Lower leg skin (tissue), 4 donors: ENCODE measurements around the gene SSH2. TPM values are rescaled to one million over a fixed set of nuclear protein-coding genes. Genes with fewer than 3 reads are reported as not detected.

Experiments
- DNase-seq, 2 donors: peaks; one replicate each; pipeline ENCODE4 v3.0.0-alpha.2; 2019; ENCODE audit warnings: low spot score in 2 of 2
- H3K4me3 ChIP-seq: fragments of 200-600 bp; sonication (generic); 2 replicates; pipeline ENCODE4 v1.5.1; 2017; ENCODE audit warnings: mild to moderate bottlenecking, low read depth; ENCODE audit not compliant: poor library complexity, severe bottlenecking
- CTCF ChIP-seq, 3 donors: fragments of 450-650 bp; IDR thresholded peaks; one replicate each; pipeline ENCODE4 v1.5.1; 2016; ENCODE audit warnings: antibody characterized with exemption in 3 of 3, mild to moderate bottlenecking in 3 of 3, moderate library complexity in 2 of 3
- POLR2A ChIP-seq, 2 donors: fragments of 450-650 bp; IDR thresholded peaks; one replicate each; pipeline ENCODE4 v1.6.1; 2016 to 2017; ENCODE audit warnings: antibody characterized with exemption in 2 of 2, mild to moderate bottlenecking in 1 of 2, moderate library complexity in 1 of 2
- WGBS, 2 donors: methylation state at CpG; one replicate each; pipeline ENCODE4 v1.1.5; 2018; 5-methylcytosine and 5-hydroxymethylcytosine counted together
- intact Hi-C: fragments of 100-400 bp; cut with DNase I; formaldehyde crosslinking; loops from one replicate; pipeline ENCODE4 v1.15.0; 2023; ENCODE audit warnings: low total_unique reads
- total RNA-seq, 4 donors: library from RNA; depleted of rRNA; stranded (reverse); fragments of >200 nt; gene quantifications; one replicate each; pipeline ENCODE4 v1.1.0, GENCODE V29; 2016

SSH2 gene
- total RNA-seq, 4 donors from 2014 or later = 10.0 to 20.3 (median 15.3) TPM

- peak in 1 of 2 donors; percentile 12 for DNase-seq
- WGBS, 2 donors = 83 to 89% methylated on average over 11 of the region's 11 CpGs
- intact Hi-C loops = no loop called here
- H3K4me3 ChIP-seq = no peak overlapping the region
- TF ChIP-seq POLR2A (IDR thresholded peaks at IDR 0.05) (no peak), CTCF (IDR thresholded peaks at IDR 0.05) (no peak)
These were observed 335.4 kb downstream of the SSH2 start for GRCh38 chr17:29594519-29595090.

GRCh38 chr17:29593591-29594518 lies 336.2 kb downstream of the SSH2 start:
- intact Hi-C loops = no loop called here
- WGBS, 2 donors = 13 to 26% methylated on average over 18 to 28 of the region's 64 CpGs
- peak overlapping the region; percentile 51 for H3K4me3 ChIP-seq
- TF ChIP-seq CTCF (IDR thresholded peaks at IDR 0.05) (no peak), POLR2A (IDR thresholded peaks at IDR 0.05) (no peak)
- DNase-seq = peak in 1 of 2 donors; percentile 18

- intact Hi-C loops = no loop called here
- H3K4me3 ChIP-seq = peak within 1 kb of the TSS; percentile 51
- no peak for TF ChIP-seq CTCF (IDR thresholded peaks at IDR 0.05)
- no peak for TF ChIP-seq POLR2A (IDR thresholded peaks at IDR 0.05)
- peak; percentile 27 to 92 for DNase-seq
- WGBS, 2 donors = 0% methylated on average over 32 to 37 of the region's 96 CpGs
These were observed 337.0 kb downstream of the SSH2 start, which contains the start of gene ANKRD13B for GRCh38 chr17:29592850-29593551. ANKRD13B (plus strand) TSS chr17:29593132; CDS start chr17:29593622, 490 bp downstream.

- intact Hi-C loops = no loop called here
- H3K4me3 ChIP-seq = no peak overlapping the region
- peak; percentile 81 to 97 for DNase-seq
- 4 to 9% methylated on average over 25 of the region's 25 CpGs for WGBS, 2 donors
- TF ChIP-seq POLR2A (IDR thresholded peaks at IDR 0.05) = no peak
- peak in 1 of 3 donors; percentile 54 for TF ChIP-seq CTCF (IDR thresholded peaks at IDR 0.05)
These were observed 338.1 kb downstream of the SSH2 start for GRCh38 chr17:29591737-29592608.

GRCh38 chr17:29591146-29591736 lies 338.8 kb downstream of the SSH2 start:
- no peak overlapping the region for H3K4me3 ChIP-seq
- WGBS, 2 donors = 1 to 6% methylated on average over 31 of the region's 31 CpGs
- intact Hi-C loops = no loop called here
- peak; percentile 46 to 93 for DNase-seq
- TF ChIP-seq CTCF (IDR thresholded peaks at IDR 0.05) (no peak), POLR2A (IDR thresholded peaks at IDR 0.05) (no peak)
